GM18519 (cell line): ENCODE results near the gene AEBP2.

Experiments
- ATAC-seq: cut with Tn5 transposase; IDR thresholded peaks from one replicate; pipeline ENCODE4 v1.9.1; 2021; ENCODE audit warnings: mild to moderate bottlenecking, moderate library complexity; ENCODE audit not compliant: unreplicated experiment, low FRiP score

The AEBP2 gene

GRCh38 chr12:19498099-19498498 lies 58.8 kb downstream of the AEBP2 start:
- no peak for ATAC-seq

GRCh38 chr12:19499030-19499429 lies 59.7 kb downstream of the AEBP2 start:
- no peak for ATAC-seq

- ATAC-seq, result no peak
Observed at GRCh38 chr12:19506497-19506896, 67.2 kb downstream of the AEBP2 start.

GRCh38 chr12:19507823-19508222 lies 68.5 kb downstream of the AEBP2 start:
- ATAC-seq, result no peak

GRCh38 chr12:19510461-19510860 lies 71.2 kb downstream of the AEBP2 start:
- ATAC-seq, result no peak

- ATAC-seq, result no peak
Observed at GRCh38 chr12:19515179-19515578, 75.9 kb downstream of the AEBP2 start.

GRCh38 chr12:19517583-19517982 lies 78.3 kb downstream of the AEBP2 start:
- ATAC-seq, result no peak

GRCh38 chr12:19518209-19518608 lies 78.9 kb downstream of the AEBP2 start:
- no peak for ATAC-seq

- ATAC-seq, result no peak
Observed at GRCh38 chr12:19520646-19521415, 81.5 kb downstream of the AEBP2 start.

GRCh38 chr12:19525274-19525673 lies 86.0 kb downstream of the AEBP2 start:
- ATAC-seq, result no peak

- no peak for ATAC-seq
Observed at GRCh38 chr12:19527866-19528265, 88.6 kb downstream of the AEBP2 start.

- no peak for ATAC-seq
Observed at GRCh38 chr12:19528750-19529149, 89.5 kb downstream of the AEBP2 start.

GRCh38 chr12:19529951-19530636 lies 90.8 kb downstream of the AEBP2 start:
- no peak for ATAC-seq

GRCh38 chr12:19530637-19531023 lies 91.3 kb downstream of the AEBP2 start:
- no peak for ATAC-seq

GRCh38 chr12:19533567-19533966 lies 94.3 kb downstream of the AEBP2 start:
- no peak for ATAC-seq

GRCh38 chr12:19539071-19539470 lies 99.8 kb downstream of the AEBP2 start:
- ATAC-seq, result no peak

GRCh38 chr12:19539836-19540235 lies 100.5 kb downstream of the AEBP2 start:
- no peak for ATAC-seq

- ATAC-seq, result no peak
Observed at GRCh38 chr12:19542606-19543005, 103.3 kb downstream of the AEBP2 start.

GRCh38 chr12:19544353-19544752 lies 105.1 kb downstream of the AEBP2 start:
- ATAC-seq, result no peak

GRCh38 chr12:19545301-19545700 lies 106.0 kb downstream of the AEBP2 start:
- ATAC-seq, result no peak

- ATAC-seq, result no peak
Observed at GRCh38 chr12:19546027-19546426, 106.7 kb downstream of the AEBP2 start.

GRCh38 chr12:19546611-19547162 lies 107.4 kb downstream of the AEBP2 start:
- ATAC-seq, result no peak
